ENCODE measurements around the gene HPS4.

HPS4 gene

GRCh38 chr22:26464312-26464711, 19.3 kb downstream of the HPS4 start:
- no peak for DNase-seq (ENCODE audit: low spot score)

- no peak for DNase-seq (ENCODE audit: low spot score)
These were observed 19.9 kb downstream of the HPS4 start for GRCh38 chr22:26463688-26464087.

- DNase-seq (ENCODE audit: low spot score) = no peak
These were observed 20.4 kb downstream of the HPS4 start for GRCh38 chr22:26463101-26463661.

- no peak for DNase-seq (ENCODE audit: low spot score)
These were observed 20.9 kb downstream of the HPS4 start for GRCh38 chr22:26462641-26463040.

- DNase-seq (ENCODE audit: low spot score) = no peak
These were observed 21.5 kb downstream of the HPS4 start for GRCh38 chr22:26462051-26462450.

- peak; percentile 78 for DNase-seq (ENCODE audit: low spot score)
These were observed 22.3 kb downstream of the HPS4 start for GRCh38 chr22:26461188-26461810.

GRCh38 chr22:26460202-26460601, 23.4 kb downstream of the HPS4 start:
- no peak for DNase-seq (ENCODE audit: low spot score)

GRCh38 chr22:26457661-26458272, 25.8 kb downstream of the HPS4 start:
- DNase-seq (ENCODE audit: low spot score) = no peak

- DNase-seq (ENCODE audit: low spot score) = peak; percentile 74
These were observed 29.6 kb downstream of the HPS4 start for GRCh38 chr22:26453812-26454500.

GRCh38 chr22:26453216-26453615, 30.4 kb downstream of the HPS4 start:
- DNase-seq (ENCODE audit: low spot score) = peak; percentile 48

- peak; percentile 79 for DNase-seq (ENCODE audit: low spot score)
These were observed 31.2 kb downstream of the HPS4 start for GRCh38 chr22:26452236-26453016.

- no peak for DNase-seq (ENCODE audit: low spot score)
These were observed 33.0 kb downstream of the HPS4 start for GRCh38 chr22:26450453-26451185.

GRCh38 chr22:26448941-26449340, 34.6 kb downstream of the HPS4 start:
- DNase-seq (ENCODE audit: low spot score) = peak; percentile 56

- DNase-seq (ENCODE audit: low spot score) = peak; percentile 36
These were observed 35.2 kb downstream of the HPS4 start for GRCh38 chr22:26448334-26448733.

- DNase-seq (ENCODE audit: low spot score) = peak; percentile 90
These were observed 35.8 kb downstream of the HPS4 start for GRCh38 chr22:26447584-26448329.

GRCh38 chr22:26446808-26447515, 36.6 kb downstream of the HPS4 start:
- peak; percentile 19 for DNase-seq (ENCODE audit: low spot score)

- peak; percentile 61 for DNase-seq (ENCODE audit: low spot score)
These were observed 37.9 kb downstream of the HPS4 start for GRCh38 chr22:26445577-26446275.

GRCh38 chr22:26444777-26445176, 38.8 kb downstream of the HPS4 start:
- no peak for DNase-seq (ENCODE audit: low spot score)

- peak; percentile 45 for DNase-seq (ENCODE audit: low spot score)
These were observed 39.5 kb downstream of the HPS4 start for GRCh38 chr22:26443901-26444690.

Measured in cerebellar cortex (tissue), 1 donor.